Ureter (tissue), 1 donor: Measurements from ENCODE around the gene ERC1. TPM values are rescaled to one million over a fixed set of nuclear protein-coding genes. Genes with fewer than 3 reads are reported as not detected.
"Not testable (repeated sequence)": the region's sequence is repeated elsewhere in the genome, so short reads cannot be mapped to it uniquely, and the experiment has no call there.

Source experiments
- DNase-seq: peaks from one replicate; pipeline ENCODE4 v3.0.0-alpha.2; 2020; ENCODE audit warnings: low spot score
- total RNA-seq: library from RNA; stranded (reverse); gene quantifications from one replicate; pipeline ENCODE4 v1.2.4, GENCODE V29; 2023
- donor health status: DM: yes; HTN: yes; CAD: no.

ERC1 gene
- total RNA-seq, 1 donor from 2014 or later, result 99.2 TPM

DNA sequence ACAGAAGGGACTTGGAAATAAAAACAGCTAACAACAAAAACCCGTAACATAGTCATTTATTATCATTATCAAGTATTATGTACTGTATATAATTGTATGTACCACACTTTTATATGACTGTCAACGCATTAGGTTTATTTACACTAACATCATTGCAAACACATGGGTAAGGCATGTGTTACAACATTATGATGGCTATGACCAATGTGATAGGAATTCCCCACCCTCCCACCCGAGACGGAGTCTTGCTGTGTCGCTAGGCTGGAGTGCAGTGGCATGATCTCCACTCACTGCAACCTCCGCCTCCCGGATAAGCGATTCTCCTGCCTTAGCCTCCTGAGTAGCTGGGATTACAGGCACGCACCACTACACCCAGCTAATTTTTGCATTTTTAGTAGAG, 82.6 kb downstream of the ERC1 start:
- DNase-seq, result no peak

DNA sequence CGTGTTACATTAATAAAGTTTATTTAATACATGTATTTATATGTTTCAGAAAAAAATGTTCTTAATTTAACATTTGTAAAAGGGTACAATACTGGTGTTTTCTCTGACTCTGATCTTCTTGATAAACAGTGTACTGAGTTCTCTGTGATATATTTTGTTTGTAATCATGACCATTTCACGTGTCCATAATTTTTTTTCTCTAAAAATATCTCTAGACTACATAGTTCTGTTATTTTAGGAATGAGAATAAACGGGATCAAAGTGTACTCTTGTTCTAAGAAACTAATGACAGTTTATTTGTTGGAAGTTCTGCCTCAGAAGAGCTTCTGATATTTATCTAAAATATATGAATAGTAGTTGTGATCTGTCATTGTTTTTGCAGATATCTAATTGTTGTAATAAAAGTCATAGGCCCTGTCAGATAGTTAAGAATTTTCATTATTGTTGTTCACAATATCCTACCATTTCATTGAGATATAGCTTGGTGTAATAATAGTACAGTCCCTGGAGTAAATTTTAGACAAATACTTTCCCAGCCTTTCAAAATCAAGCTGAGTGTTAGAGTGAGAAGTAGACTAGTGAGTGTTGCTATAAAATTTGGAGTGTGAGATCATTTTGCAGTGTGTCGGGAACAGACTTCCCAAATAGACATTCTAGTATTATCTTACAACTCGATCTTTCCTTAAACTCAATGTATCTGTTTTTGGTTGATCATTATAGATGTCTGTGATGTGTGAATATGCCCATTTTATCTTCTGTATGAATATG, 86.2 kb downstream of the ERC1 start:
- DNase-seq, result no peak

DNA sequence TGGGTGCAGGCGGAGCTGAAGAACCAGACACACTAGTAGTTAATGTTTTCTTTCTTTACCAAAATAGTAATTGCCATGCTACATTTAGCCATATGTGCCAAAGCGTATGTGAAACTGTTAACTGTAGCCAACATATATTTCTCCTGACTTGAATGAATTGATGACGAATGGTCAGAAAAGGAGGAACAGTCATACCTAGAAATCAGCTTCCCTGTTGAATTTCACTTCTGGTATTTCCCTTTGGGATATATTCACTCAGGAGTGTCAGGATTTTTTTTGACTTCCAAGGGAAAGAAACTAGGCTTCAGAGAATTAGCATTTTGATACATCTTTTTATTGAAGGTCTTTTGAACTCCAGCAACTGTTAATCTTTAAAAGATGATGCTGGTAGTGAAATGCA, 87.0 kb downstream of the ERC1 start:
- no peak for DNase-seq

DNA sequence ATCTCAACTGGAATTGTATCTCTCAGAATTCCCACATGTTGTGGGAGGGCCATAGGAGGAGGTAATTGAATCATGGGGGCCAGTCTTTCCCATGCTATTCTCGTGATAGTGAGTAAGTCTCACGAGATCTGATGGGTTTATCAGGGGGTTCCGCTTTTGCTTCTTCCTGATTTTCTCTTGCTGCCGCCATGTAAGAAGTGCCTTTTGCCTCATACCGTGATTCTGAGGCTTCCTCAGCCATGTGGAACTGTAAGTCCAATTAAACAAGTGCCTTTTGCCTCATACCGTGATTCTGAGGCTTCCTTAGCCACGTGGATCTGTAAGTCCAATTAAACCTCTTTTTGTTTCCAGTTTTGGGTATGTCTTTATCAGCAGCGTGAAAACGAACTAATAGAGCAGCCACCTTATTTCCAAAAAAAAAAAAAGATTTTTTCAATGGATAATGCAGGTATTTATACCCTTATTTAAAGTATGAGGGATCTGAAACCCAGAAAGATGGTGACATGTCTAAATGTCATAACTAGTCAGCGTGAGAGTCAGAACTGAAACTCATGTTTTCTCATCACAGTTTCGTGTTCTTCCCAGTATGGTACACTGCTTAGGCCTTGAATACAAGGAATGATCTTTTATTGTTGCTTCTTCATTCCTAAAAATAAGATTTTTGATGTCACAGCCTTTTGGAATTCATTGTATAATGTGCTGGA, 89.6 kb downstream of the ERC1 start:
- no peak for DNase-seq

DNA sequence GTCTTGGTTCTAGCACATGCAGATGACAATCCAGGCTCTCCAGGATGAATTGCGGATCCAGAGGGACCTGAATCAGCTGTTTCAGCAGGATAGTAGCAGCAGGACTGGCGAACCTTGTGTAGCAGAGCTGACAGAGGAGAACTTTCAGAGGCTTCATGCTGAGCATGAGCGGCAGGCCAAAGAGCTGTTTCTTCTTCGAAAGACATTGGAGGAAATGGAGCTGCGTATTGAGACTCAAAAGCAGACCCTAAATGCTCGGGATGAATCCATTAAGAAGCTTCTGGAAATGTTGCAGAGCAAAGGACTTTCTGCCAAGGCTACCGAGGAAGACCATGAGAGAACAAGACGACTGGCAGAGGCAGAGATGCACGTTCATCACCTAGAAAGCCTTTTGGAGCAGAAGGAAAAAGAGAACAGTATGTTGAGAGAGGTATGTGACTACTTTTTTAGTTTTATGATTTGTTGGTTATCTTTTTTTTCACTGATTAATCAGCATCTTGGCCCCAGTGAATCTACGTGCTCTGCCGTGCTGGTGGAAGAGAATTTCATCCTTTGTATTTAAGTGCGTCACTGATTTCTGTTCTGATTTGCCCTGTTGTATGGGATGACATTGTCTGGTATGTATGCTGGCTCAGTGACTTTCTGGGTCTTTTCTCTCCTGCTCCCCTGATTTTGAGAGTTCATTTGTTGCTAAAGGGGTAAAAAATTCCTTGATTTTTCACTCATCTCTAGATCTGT, 92.3 kb downstream of the ERC1 start:
- DNase-seq, result no peak

DNA sequence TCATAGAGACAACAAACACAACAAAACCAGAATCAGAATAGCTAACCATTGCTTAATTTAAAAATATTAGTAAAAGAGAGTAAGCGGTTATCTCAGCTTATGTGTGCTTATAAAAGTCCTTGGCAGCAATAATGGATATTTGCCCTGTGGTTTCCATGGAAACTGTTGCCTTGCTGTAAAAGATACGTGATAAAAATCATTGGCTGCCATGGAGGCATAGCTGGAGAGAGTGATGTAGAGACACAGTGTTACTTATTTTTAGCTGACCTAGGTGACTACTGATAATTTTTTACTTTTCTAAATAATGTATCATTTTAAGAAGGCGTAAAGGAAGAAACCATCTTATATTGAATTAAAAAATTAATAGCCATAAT, 92.9 kb downstream of the ERC1 start:
- DNase-seq, result peak; percentile 49

DNA sequence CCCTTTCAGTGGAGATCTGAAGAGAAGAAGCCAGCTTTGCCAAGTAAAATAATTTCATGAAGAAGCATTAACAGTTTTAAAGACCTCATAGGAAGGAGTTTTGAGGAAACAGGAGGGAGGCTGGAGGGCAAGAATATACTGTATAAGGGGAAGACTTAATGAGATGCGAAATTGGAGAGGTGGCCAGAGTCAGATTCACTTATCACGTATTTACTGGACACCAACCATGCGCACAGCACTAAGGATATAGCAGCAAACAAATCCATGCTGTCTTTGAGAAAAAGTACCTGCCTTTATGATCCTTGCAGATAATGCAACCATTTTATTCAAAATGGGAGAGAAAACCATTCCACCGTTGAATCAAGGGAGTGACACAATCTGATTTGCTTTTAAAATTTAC, 100.3 kb downstream of the ERC1 start:
- no peak for DNase-seq

DNA sequence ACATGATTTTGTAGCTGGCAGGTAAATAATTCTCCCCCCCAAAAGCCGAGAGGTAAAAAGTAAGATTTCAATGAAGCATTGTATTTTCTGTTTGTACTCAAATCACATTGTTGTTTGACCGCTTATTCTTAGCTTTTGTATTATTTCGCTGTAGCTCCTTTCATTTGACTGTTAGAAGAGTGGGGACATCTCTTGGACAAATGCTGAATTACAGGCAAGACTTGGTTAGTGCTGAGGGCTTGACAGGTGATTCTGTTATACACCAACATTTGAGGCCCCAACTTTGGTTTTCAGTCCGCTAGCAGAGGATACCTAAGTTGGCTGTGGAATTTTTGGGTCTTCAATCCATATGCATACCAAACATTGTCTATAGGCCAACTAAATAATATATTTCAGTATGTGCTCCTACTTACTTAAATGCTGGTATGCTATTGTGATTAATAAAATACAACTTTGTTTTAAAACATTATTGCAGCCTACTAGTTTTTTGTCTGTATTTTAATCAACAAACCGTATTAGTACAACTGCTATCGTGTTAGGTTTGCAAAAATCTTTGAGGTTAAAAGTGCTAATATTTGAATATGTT, 102.2 kb downstream of the ERC1 start:
- DNase-seq, result no peak

DNA sequence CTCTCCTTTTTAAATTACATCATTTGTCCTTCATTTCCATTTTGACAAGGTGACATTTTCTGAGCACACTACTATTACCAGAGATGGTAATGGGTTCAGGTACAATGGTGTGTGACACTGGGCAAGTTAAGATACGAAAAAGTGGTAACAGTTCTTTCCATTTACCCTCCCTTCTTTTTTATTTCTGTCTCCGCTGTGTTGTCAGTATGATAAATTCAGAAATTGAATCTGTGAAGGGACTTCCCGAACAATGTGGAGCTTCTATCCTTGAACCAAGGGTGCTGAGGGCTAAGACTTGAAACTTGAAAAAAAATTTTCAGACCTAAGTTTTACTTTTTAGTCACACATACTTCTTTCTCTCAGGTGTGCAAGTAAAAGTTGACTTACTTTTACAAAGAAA, 103.7 kb downstream of the ERC1 start:
- DNase-seq, result no peak

DNA sequence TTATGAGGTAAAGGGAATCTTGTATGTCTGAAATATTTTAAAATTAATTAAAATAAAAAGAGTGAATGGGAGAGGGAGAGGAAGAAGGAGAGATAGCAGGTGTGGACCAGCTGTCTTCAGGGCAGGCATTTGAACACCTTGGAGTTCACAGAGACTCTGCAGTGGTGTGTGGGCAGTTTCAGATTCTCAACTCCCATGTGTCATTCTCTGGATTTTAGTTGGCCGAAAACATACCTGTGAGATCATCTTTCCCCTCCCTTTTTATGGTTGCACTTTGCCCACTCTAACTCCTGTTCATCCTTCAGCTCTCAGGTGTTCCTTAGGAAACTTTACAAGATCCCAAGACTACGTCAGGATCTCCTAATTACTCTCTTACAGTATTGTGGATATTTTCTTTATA, 108.1 kb downstream of the ERC1 start:
- no peak for DNase-seq

DNA sequence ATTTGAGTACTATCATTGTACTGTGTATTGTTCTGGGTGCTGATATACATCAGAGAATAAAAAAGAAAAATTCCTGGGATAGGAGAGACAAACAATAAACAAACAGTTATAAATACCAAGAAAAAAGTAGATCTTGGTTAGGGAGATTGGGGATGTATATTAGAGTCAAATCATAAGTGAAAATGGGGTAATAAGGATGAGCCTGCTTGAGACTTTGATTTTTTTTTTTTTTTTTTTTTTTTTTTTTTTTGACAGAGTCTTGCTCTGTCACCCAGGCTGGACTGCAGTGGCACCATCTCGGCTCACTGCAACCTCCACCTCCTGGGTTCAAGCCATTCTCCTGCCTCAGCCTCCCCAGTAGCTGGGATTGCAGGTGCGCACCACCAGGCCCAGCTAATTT, 108.6 kb downstream of the ERC1 start:
- DNase-seq, result not testable (repeated sequence)

DNA sequence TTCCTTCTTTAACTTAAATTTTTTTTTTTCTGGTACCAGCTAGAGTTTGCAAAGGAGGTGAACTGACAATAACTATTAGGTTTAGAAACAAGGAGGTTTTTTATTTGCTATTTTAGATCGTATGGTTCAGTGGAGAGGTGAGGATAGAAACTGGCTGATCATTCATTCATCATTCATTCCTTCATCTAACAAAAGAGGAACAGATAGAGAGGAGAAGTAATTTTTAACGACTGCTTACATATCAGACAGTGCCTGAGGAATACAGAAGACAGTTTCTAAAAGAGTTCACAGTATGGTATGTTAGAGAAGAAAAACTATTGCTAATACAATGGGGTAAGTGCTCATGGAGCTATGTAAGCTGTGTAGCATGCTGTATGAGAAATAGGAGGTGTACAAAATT, 111.1 kb downstream of the ERC1 start:
- no peak for DNase-seq

DNA sequence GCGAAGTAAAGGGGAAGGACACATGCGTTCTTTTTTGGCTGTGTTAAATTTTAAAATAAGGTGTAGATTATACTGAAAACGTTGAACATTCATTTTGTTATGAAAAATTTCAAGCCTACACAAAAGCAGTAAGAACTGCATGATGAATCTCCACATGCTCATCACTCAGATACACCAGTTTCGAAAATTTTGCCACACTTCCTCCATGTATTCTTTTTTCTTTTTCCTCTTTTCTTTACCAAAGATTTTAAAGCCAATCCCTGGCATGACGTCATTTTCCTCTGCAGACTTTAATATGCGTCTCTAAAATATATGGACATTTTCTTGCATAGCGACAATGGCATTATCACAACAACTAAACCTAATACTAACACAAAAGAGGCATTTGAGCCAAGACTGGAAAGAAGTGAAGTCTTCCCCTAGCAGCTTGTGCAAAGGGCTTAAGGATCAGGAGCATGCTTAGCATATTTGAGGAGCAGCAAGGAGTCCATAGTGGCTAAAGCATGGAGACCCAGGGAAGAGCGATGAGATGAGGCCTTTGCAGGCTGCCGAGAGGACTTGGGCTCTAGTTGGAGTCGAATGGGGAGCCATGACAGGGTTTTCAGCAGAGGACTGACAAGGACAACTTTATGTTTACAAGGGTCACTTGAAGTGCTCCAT, 111.9 kb downstream of the ERC1 start:
- DNase-seq, result no peak

DNA sequence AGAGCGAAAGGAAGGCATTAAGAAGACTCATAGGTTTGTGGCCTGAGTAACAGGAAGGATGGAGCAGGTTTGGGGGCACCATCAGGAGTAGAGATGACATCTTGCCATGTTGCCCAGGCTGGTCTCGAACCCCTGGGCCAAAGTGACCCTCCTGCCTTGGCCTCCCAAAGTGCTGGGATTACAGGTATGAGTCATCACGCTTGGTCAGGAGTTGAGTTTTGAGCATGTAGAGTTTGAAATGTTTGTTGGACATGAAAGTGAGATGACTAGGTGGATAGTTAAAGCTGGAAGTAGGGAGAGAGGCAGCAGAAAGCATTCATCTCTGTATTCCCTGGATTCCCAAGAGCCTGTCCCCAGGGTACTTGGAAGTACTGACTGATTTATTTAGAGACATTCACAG, 112.6 kb downstream of the ERC1 start:
- no peak for DNase-seq

DNA sequence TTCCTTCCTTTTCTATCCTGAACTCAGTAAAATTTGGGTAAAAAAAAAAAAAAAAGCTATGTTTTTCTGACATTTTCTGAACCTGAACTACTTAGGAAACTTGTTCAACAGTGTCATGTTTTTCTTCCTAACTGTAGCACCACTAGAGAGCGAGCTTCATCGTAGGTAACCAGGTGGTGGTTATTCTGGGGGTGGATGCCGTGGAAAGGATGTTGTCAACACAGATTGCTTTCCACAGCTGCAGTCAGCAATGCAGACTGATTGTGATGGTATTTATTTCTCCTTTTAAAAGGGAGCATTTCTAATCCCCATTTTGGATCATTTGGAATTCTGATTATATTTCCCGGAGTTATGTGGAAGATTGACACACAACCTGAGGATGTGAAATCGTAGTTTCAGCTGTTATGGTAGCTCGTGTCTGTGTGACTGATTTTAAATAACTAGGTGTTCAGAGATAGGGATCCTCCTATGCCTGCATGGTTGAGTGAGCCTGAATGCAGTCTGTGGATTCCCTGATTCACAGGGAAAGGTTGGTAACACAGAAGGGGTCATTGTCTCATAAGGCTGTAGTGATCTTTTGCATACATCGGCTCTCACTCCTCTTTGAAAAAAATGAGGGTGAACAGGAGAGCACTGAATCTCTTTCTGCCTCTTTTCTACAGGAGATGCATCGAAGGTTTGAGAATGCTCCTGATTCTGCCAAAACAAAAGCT, 113.2 kb downstream of the ERC1 start:
- DNase-seq, result no peak

DNA sequence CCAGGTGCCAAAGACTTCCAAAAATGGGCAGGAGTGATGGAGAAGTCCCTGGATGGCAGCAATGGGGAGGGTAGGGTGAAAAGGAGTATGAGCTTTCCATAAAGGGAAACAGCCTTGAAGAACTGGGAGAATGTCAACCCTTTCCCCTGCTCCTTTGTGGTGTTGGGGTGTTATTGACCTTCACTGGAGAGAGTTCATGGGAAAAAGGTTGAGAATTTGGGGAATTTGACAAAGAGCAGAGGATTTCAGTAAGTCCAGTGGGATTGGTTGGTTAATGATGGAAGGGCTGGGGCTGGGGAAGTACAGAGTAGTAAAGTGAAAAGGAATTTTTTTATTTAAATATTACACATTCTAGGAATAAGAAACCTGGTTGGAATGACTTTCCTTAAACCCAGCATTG, 116.6 kb downstream of the ERC1 start:
- DNase-seq, result no peak

DNA sequence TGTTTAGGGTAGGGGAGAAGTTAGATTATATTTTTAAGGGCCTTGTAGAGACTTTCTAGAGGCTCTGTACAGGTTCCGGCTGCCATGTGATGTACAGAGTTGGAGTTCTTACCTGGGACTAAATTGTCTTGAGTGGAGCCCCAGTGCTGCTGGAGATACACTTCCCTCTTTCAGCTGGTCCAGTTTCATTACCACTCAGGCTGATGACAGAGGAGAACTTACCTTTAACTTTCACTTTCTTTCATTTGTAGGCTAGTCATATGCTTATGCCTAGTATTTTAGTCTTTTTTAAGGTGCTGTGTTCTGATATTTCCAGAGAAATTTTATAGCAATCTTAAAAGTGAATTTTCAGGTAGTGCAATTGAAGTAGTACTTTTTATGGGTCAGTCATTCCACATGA, 117.3 kb downstream of the ERC1 start:
- DNase-seq, result no peak

DNA sequence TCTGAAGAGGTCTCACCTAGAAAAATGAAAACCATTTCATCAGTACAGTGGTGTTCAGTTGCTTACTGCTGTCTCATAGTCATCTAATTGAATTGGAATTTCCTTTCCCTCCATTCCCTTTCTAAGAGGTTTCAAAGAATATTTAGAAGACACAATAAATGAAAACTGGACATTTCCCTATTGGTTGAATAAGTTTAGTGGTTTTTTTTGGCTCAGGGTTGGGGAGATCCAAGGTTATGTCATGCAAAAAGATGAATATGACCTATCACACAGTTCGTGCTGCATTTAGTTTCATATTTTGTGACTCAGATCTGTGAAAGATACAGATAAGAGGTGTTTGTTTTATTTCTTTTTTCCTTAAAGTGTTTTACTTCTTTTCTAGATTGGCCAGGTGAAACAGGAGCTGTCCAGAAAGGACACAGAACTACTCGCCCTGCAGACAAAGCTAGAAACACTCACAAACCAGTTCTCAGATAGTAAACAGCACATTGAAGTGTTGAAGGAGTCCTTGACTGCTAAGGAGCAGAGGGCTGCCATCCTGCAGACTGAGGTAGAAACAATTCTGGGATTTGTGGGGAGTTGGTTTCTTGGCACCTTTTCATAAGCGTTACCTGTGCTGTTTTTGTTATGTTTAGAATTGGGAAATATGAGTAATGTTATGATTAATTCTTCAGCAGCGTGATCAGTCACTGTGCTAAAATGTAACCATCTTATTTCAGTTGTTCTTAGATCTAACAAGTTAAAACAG, 124.6 kb downstream of the ERC1 start:
- DNase-seq, result no peak

DNA sequence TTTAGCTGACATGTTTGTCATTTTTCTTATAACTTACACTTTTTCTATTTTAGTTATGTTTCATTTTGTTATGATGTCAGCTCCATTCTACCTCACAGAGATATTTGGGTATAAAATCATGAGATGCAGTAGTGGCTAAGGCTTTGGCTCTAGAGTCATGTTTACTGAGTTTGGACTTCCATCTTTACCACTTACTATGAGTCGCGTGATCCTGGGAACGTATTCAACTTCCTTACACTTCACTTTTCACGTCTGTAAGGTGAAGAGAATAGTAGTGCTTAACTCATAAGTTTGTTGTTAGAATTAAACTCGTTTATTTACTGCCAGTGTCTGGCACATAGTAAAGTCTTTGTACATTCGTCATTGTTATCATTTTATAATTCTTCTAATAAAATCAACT, 126.3 kb downstream of the ERC1 start:
- no peak for DNase-seq

DNA sequence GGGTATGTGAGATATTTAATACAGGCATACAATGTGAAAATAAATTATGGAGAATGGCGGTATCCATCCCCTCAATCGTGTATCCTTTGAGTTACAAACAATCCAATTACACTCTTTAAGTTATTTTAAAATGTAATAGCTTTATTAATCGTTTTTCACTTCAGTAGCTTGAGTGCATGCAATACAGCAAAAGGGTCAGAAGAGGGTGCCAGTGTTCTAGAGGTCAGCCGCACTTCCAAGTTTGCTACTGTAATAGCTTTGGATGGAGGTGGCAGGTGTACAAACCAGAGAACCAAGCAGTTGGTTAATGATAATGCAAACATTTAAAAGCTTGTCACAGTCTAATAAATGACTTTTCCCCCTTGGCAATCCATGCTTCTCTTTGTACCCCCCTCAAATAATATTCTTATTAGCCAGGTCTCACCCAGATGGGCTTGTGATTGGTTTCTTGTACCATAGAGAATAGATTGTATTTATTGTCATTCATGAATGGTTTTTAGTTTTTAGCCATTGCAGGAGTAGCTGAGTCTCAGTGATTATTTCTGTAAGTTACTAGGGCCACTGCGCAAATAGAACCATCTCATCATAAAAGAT, 127.0 kb downstream of the ERC1 start:
- peak; percentile 66 for DNase-seq
